DMS 273 (cell line): ENCODE results near the gene P3H3.

Experiments used
- DNase-seq: peaks from one replicate; lab custom pipeline; 2025; ENCODE audit not compliant: unreplicated experiment; lab: John Stamatoyannopoulos, UW

P3H3 gene

DNA sequence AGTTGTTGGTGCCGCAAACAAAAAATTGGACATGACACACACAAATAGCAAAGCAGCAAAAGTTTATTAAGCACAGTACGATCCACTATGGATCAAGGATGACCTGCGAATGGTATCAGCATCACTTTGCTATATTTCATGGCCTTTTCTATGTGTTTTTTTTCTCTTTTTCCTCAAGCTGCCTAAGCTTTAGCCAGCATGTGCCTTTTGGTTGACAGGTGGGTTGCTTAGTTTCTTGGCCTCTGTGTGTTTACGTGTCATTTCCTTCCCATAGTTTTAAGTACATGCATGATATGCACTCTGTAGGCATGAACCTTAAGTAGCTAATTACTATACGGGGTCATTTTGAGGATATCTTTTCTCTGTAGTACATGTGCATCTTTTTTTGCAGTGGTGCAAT is 29.1 kb upstream of the P3H3 start:
- DNase-seq: no peak

DNA sequence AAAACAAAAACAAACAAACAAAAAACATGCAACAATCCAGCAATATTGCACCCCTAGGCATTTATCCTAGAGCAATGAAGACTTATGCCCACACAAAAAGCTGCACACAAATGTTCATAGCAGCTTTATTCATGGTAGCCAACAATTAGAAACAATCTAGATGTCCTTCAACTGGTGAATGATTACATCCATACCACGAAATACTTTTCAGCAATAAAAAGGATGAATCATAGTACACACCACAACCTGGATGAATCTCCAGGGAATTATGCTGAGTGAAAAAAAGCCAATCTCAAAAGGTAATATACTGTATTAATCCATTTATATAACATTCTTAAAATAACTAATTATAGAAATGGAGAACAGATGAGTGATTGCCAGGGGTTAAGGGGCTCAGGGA is 21.0 kb upstream of the P3H3 start:
- no peak for DNase-seq

DNA sequence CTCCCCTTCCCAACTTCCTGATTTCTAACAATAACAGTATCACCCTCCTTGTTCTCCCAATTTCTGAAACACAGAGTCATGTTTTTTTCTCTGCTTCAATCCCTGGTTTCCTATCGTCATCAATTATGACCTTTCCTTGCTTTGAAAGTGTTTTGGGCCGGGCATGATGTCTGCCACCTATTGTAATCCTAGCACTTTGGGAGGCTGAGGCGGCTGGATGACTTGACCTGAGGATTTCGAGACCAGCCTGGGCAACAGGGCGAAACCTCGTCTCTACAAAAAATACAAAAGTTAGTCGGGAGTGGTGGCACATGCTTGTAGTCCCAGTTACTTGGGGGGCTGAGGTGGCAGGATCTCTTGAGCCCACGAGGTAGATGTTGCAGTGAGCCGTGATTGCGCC is 19.2 kb upstream of the P3H3 start:
- no peak for DNase-seq

DNA sequence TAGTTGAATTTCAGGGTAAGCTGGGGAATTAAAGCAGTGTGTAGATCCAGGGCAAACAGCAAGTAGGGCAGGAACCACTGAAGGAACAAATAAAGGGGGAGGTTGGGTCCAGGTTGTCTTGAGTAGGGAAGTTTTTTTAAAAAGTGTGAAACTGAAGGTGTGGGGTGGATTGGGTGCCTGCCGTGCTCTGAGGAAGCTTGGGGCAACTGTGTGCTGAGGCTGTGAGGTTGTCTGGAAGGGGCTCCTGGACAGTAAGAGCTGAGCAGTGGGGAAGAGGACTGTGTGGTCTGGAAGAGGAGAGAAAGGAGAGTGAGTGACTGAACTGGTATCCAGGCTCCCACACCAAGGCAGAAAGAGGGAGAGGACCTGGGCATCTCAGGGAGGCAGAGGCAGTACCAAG is 17.4 kb upstream of the P3H3 start:
- DNase-seq: no peak

DNA sequence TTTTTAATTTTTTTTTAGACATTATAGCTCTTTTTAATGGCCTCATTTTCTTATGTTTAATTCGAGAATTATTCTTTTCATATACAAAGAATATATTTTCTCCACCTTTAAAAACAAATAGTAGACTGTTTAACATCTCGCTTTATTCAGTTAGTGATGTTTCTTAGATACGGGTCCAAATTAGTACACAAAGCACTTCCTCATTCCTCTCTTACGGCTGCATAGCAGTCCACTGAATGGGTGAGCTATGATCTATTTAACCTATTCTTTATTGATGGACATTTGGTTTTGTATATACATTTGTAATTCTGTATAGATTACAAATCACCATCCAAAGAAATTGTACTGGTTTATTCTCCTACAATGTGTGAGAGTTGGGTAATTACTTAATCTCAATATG is 14.8 kb upstream of the P3H3 start:
- DNase-seq: no peak

GRCh38 chr12:6816598-6816997 is 11.6 kb upstream of the P3H3 start:
- DNase-seq: no peak

GRCh38 chr12:6817098-6817497 is 11.1 kb upstream of the P3H3 start:
- no peak for DNase-seq

DNA sequence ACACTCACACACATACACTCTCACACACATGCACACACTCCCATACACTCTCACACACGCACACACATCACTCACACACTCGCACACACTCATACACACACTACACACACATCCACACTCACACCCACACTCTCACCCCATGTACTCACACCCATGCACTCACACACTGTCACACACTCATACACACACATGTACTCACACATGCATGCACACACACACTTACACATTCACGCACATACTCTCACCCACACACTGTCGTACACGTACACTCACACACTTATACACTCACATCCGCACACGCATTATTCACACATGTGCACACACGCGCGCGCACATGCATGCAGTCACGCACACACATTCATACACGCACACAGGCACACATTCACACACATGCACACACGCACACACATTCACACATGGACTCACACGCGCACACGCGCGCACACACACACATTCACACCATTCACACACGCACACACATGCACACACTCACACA is 10.5 kb upstream of the P3H3 start:
- DNase-seq: no peak

GRCh38 chr12:6818222-6818621 is 10.0 kb upstream of the P3H3 start:
- DNase-seq: no peak

DNA sequence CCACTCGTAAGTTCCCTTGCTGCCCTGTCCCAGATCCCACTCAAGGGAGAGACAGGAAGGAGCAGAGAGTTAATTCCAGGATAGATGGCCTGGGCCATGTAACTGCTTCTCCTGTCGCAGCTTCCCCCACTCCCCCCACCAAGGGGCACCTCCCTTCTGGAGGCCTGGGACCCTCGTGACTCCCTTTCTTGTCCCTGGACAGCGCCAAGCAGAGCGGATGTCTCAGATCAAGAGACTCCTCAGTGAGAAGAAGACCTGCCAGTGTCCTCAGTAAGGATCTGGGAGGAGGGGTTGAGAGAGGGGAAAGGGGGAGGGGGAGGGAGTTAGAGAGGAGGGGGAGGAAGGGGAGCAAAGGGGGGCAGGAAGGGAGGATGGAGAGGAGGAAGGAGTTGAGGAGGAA is 9.6 kb upstream of the P3H3 start:
- DNase-seq: no peak

DNA sequence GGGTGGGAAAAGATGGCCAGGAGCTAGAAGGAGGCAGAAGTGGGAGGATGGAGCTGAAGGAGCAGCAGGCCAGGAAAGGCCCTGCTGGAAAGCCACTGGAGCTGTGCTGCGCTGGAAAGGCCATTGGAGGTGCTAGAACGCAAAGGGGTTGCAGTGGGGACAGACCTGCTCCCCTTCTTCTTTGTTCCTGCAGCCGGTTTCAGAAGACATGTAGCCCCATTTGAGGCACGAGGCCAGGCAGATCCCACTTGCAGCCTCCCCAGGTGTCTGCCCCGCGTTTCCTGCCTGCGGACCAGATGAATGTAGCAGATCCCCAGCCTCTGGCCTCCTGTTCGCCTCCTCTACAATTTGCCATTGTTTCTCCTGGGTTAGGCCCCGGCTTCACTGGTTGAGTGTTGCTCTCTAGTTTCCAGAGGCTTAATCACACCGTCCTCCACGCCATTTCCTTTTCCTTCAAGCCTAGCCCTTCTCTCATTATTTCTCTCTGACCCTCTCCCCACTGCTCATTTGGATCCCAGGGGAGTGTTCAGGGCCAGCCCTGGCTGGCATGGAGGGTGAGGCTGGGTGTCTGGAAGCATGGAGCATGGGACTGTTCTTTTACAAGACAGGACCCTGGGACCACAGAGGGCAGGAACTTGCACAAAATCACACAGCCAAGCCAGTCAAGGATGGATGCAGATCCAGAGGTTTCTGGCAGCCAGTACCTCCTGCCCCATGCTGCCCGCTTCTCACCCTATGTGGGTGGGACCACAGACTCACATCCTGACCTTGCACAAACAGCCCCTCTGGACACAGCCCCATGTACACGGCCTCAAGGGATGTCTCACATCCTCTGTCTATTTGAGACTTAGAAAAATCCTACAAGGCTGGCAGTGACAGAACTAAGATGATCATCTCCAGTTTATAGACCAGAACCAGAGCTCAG is 8.8 kb upstream of the P3H3 start:
- no peak for DNase-seq

DNA sequence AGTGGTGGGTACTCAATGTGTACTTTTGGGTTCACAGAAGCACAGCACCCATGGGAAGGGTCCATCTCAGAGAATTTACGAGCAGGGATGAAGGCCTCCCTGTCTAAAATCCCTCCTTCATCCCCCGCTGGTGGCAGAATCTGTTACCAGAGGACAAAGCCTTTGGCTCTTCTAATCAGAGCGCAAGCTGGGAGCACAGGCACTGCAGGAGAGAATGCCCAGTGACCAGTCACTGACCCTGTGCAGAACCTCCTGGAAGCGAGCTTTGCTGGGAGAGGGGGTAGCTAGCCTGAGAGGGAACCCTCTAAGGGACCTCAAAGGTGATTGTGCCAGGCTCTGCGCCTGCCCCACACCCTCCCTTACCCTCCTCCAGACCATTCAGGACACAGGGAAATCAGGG is 8.0 kb upstream of the P3H3 start:
- DNase-seq: no peak

DNA sequence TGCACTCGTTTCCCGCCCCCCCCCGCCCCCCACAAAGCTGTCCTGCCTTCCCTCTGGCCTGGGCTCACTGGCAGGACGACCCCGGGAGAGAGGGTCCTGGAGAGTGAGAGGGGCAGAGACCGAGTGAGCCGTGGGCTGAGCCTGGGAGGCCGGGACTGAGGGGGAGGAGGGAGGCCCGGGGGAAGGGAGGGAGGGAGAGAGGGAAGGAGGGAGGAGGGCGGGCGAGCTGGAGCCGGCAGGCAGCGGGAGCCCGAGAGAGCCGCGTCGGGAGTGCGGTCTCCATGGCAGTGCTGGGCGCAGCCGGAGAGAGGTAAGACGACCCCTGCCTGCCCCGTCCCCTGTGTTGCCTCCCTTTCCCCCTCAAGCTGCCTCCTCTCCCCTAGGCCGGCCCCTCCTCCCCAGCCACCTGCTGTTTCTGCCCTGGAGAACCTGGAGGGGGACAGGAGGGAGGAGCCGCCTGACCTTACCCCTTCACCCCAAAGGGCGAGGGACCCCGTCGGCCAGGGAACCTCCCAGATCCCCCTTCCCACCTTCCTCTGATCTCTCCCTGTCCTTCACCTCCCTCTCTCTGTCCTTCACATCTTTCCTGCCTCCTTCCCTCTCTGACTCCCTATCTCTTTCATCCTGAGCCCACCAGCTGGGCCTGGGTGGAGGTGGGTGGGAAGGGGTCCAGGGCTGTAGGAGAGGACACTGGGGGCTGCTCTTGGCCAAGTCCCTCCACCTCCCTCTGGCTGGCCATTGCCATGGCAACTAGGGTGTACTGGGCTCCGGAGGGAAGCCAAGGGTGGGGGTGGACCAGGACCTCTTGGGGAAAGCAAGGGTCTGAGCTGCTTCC is 6.4 kb upstream of the P3H3 start, which contains the start of gene GPR162:
TSS of gene GPR162 (plus strand) at position 231 of the 835 bp plus-strand sequence. CDS start 2,078 bp downstream, outside the sequence.
- peak; percentile 71 for DNase-seq

DNA sequence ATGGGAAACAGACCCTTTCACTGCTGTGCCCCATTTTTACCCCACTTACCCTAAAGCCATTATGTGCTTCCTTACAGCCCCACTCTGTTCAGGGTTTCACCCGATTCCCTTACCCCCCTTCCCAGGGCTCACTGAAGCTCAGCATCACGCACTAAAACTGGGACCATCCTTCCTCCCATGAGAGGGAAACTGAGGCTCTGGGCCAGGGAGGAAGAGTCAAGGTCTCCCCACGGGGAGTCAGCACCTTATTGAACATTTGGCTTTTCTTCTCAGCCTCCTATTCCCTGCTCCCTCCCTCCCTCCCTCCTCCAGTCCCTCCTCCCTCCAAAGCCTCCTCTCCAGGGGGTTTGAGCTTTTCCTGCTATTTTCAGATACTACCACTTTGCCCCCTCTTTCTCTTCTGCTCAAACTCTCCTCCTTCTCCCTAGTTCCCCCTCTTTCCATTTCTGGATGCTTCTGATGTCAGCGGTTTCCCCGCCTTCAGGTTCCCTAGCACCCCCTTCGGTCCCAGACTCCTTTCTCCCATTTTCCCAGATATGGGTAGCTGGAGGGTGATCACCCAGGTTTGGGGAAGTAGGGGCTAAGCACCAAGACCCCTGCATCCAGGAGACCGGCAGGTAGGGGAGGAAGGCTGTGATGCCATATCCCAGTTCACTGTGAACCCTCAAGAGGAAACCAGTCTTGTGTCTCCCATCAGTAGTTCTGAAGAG is 5.6 kb upstream of the P3H3 start:
- no peak for DNase-seq

DNA sequence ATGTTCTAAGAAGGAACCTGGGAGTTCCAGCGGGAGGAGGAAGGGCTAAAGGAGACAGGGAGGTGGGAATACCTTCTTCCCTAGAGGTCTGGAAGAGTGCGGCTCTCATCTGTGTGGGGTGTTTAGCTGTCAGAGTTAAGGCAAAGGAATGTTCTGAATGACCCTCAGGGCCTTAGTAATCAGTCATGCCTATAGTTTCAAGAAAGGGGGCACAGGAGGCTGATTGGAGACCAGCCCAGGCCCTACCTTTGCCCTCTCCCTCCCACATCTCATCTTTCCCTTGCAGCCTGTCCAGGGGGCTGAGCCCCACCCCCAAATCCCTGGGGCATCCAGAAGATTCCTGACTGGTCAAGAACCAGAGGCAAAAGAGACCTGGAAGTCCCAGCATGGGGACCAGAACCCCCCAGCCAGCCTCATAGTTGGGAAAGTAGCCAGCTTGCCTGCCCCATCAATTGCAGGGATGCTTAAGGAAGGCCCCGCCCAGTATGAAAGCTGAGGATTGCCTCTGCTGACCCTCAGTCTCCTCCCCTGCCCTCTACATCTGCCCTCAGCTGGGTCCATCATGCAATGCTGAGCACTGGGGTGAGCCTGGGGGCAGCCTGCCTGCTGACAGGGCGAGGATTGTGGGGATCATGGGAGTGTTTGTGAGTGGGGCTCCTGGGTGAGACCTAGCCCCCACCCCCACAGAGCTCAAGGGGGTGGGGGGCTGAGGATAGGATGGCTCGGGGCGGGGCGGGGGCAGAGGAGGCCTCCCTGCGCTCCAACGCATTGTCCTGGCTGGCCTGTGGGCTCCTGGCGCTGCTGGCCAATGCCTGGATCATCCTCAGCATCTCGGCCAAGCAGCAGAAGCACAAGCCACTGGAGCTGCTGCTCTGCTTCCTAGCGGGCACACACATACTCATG is 4.8 kb upstream of the P3H3 start:
- no peak for DNase-seq

- no peak for DNase-seq
Measured at GRCh38 chr12:6824085-6824775, 4.0 kb upstream of the P3H3 start.

- DNase-seq: peak; percentile 50
Measured at GRCh38 chr12:6824901-6825381, 3.3 kb upstream of the P3H3 start.

- DNase-seq: peak; percentile 87
Measured at GRCh38 chr12:6825398-6826124, 2.6 kb upstream of the P3H3 start.
